Neural progenitor cell (in vitro differentiated cells): ENCODE results near the gene SLC37A1. TPM values are rescaled to one million over a fixed set of nuclear protein-coding genes. Genes with fewer than 3 reads are reported as not detected.

Experiments used
- DNase-seq: peaks from one replicate; pipeline ENCODE4 v3.0.0-alpha.2; 2016; ENCODE audit warnings: low spot score
- H2AFZ ChIP-seq: fragments of 200-600 bp; sonication (generic); replicated peaks from 2 replicates; pipeline ENCODE4 v1.6.1; 2016; ENCODE audit warnings: antibody characterized with exemption
- H3F3A ChIP-seq: fragments of 200-600 bp; sonication (generic); 2 replicates; pipeline ENCODE4 v1.6.1; 2016; ENCODE audit warnings: antibody characterized with exemption, low read depth
- H3K27ac ChIP-seq: fragments of 200-600 bp; sonication (generic); 2 replicates; pipeline ENCODE4 v1.5.1; 2016; ENCODE audit warnings: mild to moderate bottlenecking
- H3K27me3 ChIP-seq: fragments of 200-600 bp; sonication (generic); 2 replicates; pipeline ENCODE4 v1.6.1; 2016; ENCODE audit warnings: mild to moderate bottlenecking, moderate library complexity
- H3K36me3 ChIP-seq: fragments of 200-600 bp; sonication (generic); 2 replicates; pipeline ENCODE4 v1.5.1; 2016
- H3K4me1 ChIP-seq: fragments of 200-600 bp; sonication (generic); 2 replicates; pipeline ENCODE4 v1.6.1; 2016; ENCODE audit warnings: mixed run types
- H3K4me2 ChIP-seq: fragments of 200-600 bp; sonication (generic); 2 replicates; pipeline ENCODE4 v1.6.1; 2016
- H3K4me3 ChIP-seq: fragments of 200-600 bp; sonication (generic); 2 replicates; pipeline ENCODE4 v1.5.1; 2016
- H3K79me2 ChIP-seq: fragments of 200-600 bp; sonication (generic); 2 replicates; pipeline ENCODE4 v1.6.1; 2016; ENCODE audit warnings: low read depth
- H3K9ac ChIP-seq: fragments of 200-600 bp; sonication (generic); 2 replicates; pipeline ENCODE4 v1.6.1; 2016
- H3K9me3 ChIP-seq: fragments of 200-600 bp; sonication (generic); 2 replicates; pipeline ENCODE4 v1.5.1; 2016; ENCODE audit warnings: low read depth
- H4K20me1 ChIP-seq: fragments of 200-600 bp; sonication (generic); 2 replicates; pipeline ENCODE4 v1.6.1; 2016; ENCODE audit warnings: low read depth
- H3K27ac Mint-ChIP-seq: 3 replicates; pipeline ENCODE4 v1.8.0; 2021; ENCODE audit warnings: mixed read lengths
- H3K27me3 Mint-ChIP-seq: 2 replicates; pipeline ENCODE4 v1.8.0; 2022; ENCODE audit warnings: low read depth, mild to moderate bottlenecking, inconsistent platforms, moderate library complexity, mixed read lengths; ENCODE audit not compliant: insufficient read depth
- H3K36me3 Mint-ChIP-seq: 3 replicates; pipeline ENCODE4 v1.8.0; 2021; ENCODE audit warnings: mixed read lengths
- H3K4me1 Mint-ChIP-seq: 3 replicates; pipeline ENCODE4 v1.8.0; 2021; ENCODE audit warnings: mixed read lengths
- H3K4me3 Mint-ChIP-seq: 3 replicates; pipeline ENCODE4 v1.8.0; 2021; ENCODE audit warnings: mild to moderate bottlenecking, moderate library complexity, mixed read lengths
- H3K9me3 Mint-ChIP-seq: 3 replicates; pipeline ENCODE4 v1.8.0; 2020; ENCODE audit warnings: mixed read lengths
- EZH2 ChIP-seq: fragments of 200-600 bp; sonication (generic); IDR thresholded peaks from 2 replicates; pipeline ENCODE4 v1.6.1; 2017; ENCODE audit warnings: antibody characterized with exemption, mild to moderate bottlenecking, moderate library complexity
- EZH2phosphoT487 ChIP-seq: fragments of 200-600 bp; sonication (generic); IDR thresholded peaks from 2 replicates; pipeline ENCODE4 v1.6.1; 2017; ENCODE audit warnings: antibody characterized with exemption
- total RNA-seq: library from RNA; depleted of rRNA; stranded (reverse); fragments of >200 nt; gene quantifications from 2 replicates; pipeline ENCODE4 v1.2.3, GENCODE V29; 2015; ENCODE audit warnings: low replicate concordance
- TF ChIP-seq, protein P1 (sequence below): fragments of 200-600 bp; sonication (generic); IDR thresholded peaks from 2 replicates; pipeline ENCODE4 v1.5.1; 2017; ENCODE audit warnings: antibody characterized with exemption, mild to moderate bottlenecking

SLC37A1 gene
- total RNA-seq, 1 donor from 2014 or later, result 1.2 TPM

DNA sequence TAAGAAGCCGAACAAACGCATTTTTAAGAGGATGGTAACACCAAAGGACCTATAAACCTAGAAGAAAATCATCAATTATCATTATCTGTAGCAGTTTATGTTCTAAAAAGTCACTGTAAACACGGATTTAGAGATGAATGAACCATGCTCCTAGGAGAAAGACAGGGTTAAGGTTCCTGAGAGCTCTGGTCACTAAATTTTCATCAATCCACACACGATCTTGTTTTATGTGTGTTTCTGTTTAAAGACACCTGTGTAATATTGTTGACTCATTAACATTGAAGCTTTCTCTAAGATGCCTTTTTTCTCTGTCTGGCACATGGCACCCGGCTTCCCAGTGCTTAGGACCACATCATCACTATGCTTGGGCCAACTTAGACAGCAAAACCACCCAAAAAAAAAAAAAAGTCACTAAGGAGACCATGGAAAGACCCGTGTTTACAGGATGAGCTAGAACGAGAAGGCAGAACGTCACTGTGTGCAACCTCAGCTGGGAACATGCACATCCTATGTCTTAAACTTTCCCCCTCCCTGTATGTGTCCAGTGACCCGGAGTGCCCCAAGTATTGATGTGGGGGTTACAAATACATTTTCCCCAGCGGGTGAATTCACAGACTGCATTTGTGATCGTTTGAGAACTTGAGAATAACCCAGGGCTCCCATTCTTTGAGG, 84.0 kb downstream of the SLC37A1 start:
- H3K9ac ChIP-seq, result no peak overlapping the region
- no peaks in the 10 kb centered on the region for H3F3A ChIP-seq
- Mint-ChIP-seq H3K4me1 (peaks cover 3% of the 10 kb centered on the region), H3K36me3 (no peaks in the 10 kb centered on the region), H3K9me3 (peaks cover 22% of the 10 kb centered on the region), H3K27ac (no peak overlapping the region), H3K4me3 (no peak overlapping the region), H3K27me3 (peaks cover 11% of the 10 kb centered on the region)
- H3K4me3 ChIP-seq, result no peak overlapping the region
- no peaks in the 10 kb centered on the region for H4K20me1 ChIP-seq
- DNase-seq, result no peak
- no peaks in the 10 kb centered on the region for H3K36me3 ChIP-seq
- TF ChIP-seq, protein P1, sequence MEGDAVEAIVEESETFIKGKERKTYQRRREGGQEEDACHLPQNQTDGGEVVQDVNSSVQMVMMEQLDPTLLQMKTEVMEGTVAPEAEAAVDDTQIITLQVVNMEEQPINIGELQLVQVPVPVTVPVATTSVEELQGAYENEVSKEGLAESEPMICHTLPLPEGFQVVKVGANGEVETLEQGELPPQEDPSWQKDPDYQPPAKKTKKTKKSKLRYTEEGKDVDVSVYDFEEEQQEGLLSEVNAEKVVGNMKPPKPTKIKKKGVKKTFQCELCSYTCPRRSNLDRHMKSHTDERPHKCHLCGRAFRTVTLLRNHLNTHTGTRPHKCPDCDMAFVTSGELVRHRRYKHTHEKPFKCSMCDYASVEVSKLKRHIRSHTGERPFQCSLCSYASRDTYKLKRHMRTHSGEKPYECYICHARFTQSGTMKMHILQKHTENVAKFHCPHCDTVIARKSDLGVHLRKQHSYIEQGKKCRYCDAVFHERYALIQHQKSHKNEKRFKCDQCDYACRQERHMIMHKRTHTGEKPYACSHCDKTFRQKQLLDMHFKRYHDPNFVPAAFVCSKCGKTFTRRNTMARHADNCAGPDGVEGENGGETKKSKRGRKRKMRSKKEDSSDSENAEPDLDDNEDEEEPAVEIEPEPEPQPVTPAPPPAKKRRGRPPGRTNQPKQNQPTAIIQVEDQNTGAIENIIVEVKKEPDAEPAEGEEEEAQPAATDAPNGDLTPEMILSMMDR, result no peak
- TF ChIP-seq EZH2phosphoT487, result no peak
- TF ChIP-seq EZH2, result no peak
- H2AFZ ChIP-seq, result no peak overlapping the region
- H3K27me3 ChIP-seq, result peaks cover 6% of the 10 kb centered on the region
- H3K4me1 ChIP-seq, result peaks cover 8% of the 10 kb centered on the region
- H3K79me2 ChIP-seq, result no peaks in the 10 kb centered on the region
- H3K9me3 ChIP-seq, result no peaks in the 10 kb centered on the region
- H3K4me2 ChIP-seq, result no peak overlapping the region
- H3K27ac ChIP-seq, result no peak overlapping the region

DNA sequence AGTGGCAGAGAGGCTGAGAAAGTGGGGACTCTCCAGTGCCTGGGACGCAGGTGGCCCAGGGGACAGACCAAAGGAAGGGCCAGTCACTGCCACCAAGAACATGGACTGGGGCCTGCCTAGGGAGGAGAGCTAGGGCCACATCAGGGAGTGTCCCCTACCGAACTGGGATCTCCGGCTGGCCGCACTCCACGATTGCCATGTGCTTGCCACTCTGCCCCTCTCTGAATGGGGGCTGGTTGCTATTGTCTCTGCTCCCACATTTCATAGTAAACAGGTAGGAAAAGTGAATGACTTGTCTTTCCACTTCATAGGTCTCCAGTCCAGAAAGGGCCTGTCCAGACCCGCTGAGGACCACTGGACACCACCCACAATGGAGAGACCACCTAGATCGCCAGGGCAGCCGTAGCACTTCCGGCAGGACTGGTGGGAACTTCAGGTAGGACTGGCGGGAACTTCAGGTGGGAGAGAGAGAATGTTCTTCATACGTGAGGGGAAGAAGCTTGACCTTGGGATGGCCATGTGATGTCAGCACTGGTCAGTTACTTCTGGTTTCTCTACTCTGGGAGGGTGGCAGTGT, 84.6 kb downstream of the SLC37A1 start:
- H3K36me3 ChIP-seq, result no peaks in the 10 kb centered on the region
- no peak for DNase-seq
- Mint-ChIP-seq H3K9me3 (peaks cover 22% of the 10 kb centered on the region), H3K36me3 (no peaks in the 10 kb centered on the region), H3K4me1 (peaks cover 2% of the 10 kb centered on the region), H3K27me3 (peaks cover 10% of the 10 kb centered on the region), H3K27ac (no peak overlapping the region), H3K4me3 (no peak overlapping the region)
- H3K9me3 ChIP-seq, result no peaks in the 10 kb centered on the region
- H3K9ac ChIP-seq, result no peak overlapping the region
- TF ChIP-seq EZH2 (no peak), EZH2phosphoT487 (no peak)
- TF ChIP-seq, protein P1, result no peak
- no peak overlapping the region for H2AFZ ChIP-seq
- H3F3A ChIP-seq, result no peaks in the 10 kb centered on the region
- H3K27me3 ChIP-seq, result no peaks in the 10 kb centered on the region
- no peaks in the 10 kb centered on the region for H4K20me1 ChIP-seq
- peaks cover 5% of the 10 kb centered on the region for H3K4me1 ChIP-seq
- H3K27ac ChIP-seq, result no peak overlapping the region
- no peaks in the 10 kb centered on the region for H3K79me2 ChIP-seq
- no peak overlapping the region for H3K4me3 ChIP-seq
- H3K4me2 ChIP-seq, result no peak overlapping the region

DNA sequence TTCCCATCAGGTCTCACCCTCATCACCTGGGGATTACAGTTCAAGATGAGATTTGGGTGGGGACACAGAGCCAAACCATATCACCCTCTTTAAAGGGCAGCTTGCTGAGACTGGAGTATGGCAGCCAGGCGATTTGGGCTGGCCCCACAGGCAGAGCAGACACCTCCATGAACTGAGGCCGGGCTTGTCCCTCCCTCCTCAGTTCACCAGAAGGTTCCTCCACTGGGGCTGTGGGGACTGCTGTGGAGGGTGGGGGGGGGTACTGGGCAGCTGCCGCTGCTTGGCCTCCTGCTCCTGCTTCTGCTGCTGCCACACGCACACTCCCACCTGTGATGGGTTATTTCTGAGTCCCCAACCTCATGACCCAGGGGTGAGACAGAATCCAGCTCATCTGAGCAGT, 85.8 kb downstream of the SLC37A1 start:
- H3K9ac ChIP-seq, result no peak overlapping the region
- peak overlapping the region; percentile 15 for H3K27ac Mint-ChIP-seq
- H3K27me3 ChIP-seq, result no peaks in the 10 kb centered on the region
- no peak overlapping the region for H3K4me3 Mint-ChIP-seq
- H3K4me1 ChIP-seq, result no peaks in the 10 kb centered on the region
- DNase-seq, result no peak
- no peaks in the 10 kb centered on the region for H3K9me3 ChIP-seq
- no peaks in the 10 kb centered on the region for H3F3A ChIP-seq
- H3K36me3 Mint-ChIP-seq, result no peaks in the 10 kb centered on the region
- no peaks in the 10 kb centered on the region for H3K79me2 ChIP-seq
- no peaks in the 10 kb centered on the region for H3K36me3 ChIP-seq
- no peaks in the 10 kb centered on the region for H4K20me1 ChIP-seq
- no peak overlapping the region for H3K4me2 ChIP-seq
- H3K4me3 ChIP-seq, result no peak overlapping the region
- H3K27me3 Mint-ChIP-seq, result peaks cover 10% of the 10 kb centered on the region
- no peak overlapping the region for H3K27ac ChIP-seq
- TF ChIP-seq EZH2 (no peak), EZH2phosphoT487 (no peak)
- TF ChIP-seq, protein P1, result no peak
- H3K4me1 Mint-ChIP-seq, result peaks cover 2% of the 10 kb centered on the region
- H2AFZ ChIP-seq, result no peak overlapping the region
- peaks cover 22% of the 10 kb centered on the region for H3K9me3 Mint-ChIP-seq
